Measurements from ENCODE around the gene SIRT2.

Gene SIRT2

DNA sequence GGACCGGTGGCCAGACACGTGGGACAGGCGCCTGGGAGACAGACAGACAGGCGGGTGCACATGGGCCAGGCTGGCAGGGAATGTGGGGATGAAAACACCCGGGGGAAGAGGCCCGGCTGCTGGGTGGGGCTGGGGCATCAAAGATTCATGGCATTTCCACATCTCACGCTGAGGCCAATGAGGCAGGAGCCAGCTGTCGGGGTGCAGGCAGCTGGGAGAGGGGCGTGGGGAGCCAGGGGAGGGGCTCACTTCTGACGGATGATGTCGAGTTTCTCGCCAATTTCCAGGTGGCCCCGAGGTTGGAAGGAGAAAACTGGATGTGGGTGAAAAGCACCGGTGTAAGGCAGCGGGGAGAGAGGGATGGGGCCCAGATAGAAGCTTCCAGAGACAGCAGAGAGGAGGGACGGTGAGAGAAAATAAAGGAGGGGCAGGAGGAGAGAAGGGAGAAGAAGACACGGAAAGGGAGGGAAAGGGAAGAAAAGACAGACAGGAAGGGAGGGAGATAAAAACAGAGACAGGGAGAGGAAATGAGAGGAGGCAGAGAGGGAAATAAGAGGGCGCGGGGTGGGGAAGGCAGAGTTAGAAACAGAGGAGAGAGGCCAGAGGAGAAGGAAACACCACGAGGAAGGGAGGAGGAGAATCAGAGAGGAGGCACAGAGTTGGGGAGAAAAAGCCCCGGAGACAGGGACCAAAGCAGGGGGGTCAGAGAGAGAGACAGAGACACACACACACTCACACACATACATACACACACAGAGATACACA is 20.6 kb upstream of the SIRT2 start:
- DNase-seq: no peak

- DNase-seq: no peak
Measured at GRCh38 chr19:38918526-38918925, 19.1 kb upstream of the SIRT2 start.

GRCh38 chr19:38917921-38918491 is 18.6 kb upstream of the SIRT2 start:
- DNase-seq: no peak

DNA sequence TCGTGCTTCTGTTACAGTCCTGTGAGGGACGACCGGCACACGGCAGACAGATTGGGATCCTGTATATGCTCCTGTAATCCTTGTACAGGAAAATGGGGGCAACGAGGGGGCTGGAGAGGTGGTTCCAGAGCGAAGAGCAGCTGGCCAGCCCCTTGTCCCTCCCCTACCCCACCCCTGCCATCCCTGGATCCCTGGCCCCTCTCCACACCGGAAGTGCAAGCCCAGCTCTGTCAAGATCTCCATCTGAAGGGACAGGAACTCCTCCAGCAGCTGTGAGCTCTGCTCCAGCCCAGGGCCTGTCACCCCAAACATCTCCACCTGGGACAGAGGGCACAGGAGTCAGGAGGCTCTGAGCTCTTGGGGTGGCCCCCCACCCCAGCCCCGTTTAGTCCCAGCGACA is 18.1 kb upstream of the SIRT2 start:
- DNase-seq: no peak

DNA sequence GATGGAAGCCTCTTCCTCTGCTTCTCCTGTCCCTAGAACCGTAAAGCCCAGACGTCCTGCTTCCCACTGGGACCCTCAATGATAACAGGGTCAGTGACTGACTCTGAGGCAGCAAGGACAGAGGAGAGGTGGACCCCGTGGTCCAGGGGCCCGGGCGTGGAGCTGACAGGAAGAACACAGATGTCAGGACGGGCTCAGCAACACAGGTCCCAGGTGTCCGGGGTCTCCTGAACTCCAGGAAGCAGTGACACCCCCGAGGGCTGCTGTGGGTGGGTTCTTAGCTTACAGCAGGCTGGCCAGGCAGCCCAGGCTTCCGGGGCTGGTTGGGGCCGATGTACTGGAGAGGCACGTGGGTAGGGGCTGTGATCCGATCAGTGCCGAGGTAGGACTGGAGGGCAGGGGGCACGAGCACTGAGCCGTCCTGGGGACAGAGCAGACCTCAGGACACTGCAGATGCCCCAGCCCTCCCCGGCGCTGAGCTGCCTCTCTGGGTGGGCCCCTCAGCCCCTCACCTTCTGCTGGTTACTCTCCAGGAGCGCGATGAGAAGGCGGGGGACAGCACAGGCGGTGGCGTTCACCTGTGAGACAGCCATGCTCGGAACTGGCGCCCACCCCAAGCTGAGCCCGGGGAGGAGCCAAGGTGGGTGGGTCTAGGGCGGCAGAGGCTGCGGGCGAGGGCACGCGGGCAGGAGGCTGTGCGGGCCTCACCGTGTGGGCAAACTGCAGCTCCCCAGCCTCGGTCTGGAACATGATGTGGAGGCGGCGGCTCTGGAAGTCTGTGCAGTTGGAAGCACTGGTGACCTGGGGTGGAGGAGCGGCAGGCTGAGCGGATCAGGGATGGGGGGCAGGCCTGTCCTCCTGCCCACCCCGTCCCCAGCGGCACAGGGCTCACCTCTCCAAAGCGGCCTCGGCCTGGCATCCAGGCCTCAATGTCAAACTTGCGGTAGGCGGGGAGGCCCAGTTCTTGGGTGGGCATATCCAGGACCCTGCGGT is 16.2 kb upstream of the SIRT2 start:
- DNase-seq: no peak

DNA sequence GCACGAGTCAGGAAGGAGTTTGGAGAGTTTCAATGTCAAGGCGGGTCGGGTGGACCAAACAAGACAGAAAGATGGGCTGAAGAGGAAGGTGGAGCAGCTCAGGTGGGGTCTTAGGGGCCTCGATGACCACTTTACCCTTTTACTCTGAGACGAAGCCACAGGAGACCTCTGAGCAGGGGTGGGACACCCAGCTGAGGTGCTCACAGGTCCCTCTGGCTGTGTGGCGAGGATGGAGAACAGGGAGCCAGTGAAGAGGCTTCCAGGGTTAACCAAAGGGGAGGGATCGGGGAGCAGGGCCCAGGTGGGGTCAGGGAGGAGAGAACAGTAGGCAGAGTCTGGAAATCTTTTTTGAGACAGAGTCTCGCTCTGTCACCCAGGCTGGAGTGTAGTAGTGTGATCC is 14.5 kb upstream of the SIRT2 start:
- no peak for DNase-seq

- DNase-seq: no peak
Measured at GRCh38 chr19:38912600-38913514, 13.4 kb upstream of the SIRT2 start.

DNA sequence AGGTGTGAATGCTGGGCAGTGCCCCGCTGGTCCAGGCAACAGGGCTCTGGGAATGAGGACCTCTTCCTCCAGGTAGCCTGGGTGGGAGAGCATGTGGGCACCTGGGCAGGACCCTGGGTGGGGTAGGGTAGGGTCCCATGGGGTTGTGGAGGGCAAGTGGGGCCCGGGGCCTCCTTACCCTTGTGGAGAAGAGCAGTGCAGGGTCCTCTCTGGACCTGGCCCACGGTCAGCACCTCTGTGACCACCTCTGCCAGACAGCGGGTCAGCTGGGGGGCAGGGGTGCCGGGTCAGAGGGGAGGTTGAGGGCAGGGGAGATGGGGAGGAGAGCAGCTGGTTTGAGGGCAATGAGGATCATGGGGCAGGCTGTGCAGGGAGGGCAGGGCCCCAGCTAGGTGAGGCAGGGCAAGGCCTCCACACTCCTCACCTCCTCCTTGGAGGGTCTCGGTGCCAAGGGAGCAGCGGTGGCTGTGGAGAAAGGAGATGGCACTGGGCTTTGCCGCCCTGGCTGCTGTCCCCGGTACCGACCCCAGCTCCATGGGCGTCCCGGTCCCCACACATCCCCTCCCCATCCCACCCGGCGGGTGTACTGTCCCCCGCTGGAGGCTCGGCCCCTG is 12.1 kb upstream of the SIRT2 start:
- DNase-seq: no peak

- DNase-seq: no peak
Measured at GRCh38 chr19:38910488-38910887, 11.1 kb upstream of the SIRT2 start.

DNA sequence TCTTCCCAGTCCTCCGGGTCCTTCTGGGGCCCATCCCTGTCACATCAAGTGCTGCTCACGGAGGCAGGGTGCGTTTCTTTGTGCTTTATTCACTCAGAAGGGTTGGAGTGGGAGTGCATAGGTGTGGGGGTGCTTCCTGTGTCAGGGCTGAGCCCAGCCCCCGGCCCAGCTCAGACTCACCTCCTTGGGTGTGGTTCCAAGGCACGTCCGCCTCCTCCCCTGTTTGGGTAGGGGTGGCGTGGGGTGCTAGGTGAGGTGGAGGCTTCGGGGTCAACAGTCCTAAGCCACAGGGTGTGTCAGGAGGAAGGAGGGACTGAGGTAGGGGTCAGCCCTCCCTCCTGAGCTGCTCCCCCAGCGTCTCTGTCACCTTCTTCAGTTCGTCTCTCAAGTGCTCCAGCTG is 9.5 kb upstream of the SIRT2 start:
- no peak for DNase-seq

GRCh38 chr19:38907670-38908069 is 8.3 kb upstream of the SIRT2 start:
- DNase-seq: no peak

DNA sequence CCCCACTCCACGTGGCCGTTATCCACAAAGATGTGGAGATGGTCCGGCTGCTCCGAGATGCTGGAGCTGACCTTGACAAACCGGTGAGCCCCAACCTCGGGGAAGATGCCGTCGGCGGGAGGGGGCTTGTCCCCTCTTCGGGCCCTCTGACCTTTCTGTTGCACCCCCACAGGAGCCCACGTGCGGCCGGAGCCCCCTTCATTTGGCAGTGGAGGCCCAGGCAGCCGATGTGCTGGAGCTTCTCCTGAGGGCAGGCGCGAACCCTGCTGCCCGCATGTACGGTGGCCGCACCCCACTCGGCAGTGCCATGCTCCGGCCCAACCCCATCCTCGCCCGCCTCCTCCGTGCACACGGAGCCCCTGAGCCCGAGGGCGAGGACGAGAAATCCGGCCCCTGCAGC is 7.8 kb upstream of the SIRT2 start:
- DNase-seq: no peak

GRCh38 chr19:38905620-38906019 is 6.2 kb upstream of the SIRT2 start:
- no peak for DNase-seq

DNA sequence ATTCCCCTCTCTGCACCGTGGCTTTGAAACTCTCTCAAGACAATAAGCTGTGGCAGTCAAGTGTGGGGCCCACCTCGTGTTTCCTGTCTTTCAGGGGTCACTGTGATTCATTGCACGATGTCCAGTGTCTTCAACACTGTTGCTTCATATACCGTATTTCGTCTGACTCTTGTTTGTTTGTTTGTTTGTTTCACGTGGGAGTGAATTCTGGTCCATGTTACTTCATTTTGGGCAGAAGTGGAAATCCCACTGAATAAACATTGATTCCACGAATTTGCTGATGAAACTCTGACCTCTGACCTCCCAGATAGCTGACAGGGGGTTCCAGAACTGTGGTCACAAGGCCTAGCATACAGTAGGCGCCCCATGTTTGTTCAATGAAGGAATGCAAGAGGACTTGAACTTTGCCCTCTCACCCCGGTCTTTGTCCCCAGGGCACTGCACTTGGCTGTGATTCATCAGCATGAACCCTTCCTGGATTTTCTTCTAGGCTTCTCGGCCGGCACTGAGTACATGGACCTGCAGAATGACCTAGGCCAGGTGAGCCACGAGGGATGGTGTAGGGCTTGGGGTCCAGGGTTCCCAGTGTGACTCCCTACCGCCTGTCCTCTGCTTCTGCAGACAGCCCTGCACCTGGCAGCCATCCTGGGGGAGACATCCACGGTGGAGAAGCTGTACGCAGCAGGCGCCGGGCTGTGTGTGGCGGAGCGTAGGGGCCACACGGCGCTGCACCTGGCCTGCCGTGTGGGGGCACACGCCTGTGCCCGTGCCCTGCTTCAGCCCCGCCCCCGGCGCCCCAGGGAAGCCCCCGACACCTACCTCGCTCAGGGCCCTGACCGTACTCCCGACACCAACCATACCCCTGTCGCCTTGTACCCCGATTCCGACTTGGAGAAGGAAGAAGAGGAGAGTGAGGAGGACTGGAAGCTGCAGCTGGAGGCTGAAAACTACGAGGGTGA is 5.4 kb upstream of the SIRT2 start:
- no peak for DNase-seq

DNA sequence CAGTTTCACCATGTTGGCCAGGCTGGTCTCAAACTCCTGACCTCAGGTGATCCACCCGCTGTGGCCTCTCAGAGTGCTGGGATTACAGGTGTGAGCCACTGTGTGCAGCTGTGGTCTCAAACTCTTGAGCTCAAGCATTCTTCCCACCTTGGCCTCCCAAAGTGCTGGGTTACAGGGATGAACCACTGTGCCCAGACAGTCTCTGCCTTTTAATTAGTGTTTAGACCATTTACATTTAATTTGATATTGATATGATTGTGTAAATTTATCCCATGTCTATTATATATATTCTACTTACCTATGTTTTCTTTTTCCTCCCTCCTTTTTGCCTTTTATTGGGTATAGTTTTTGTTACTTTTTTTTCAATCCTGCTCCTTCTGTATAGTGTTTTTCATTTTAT is 2.3 kb upstream of the SIRT2 start:
- DNase-seq: no peak

DNA sequence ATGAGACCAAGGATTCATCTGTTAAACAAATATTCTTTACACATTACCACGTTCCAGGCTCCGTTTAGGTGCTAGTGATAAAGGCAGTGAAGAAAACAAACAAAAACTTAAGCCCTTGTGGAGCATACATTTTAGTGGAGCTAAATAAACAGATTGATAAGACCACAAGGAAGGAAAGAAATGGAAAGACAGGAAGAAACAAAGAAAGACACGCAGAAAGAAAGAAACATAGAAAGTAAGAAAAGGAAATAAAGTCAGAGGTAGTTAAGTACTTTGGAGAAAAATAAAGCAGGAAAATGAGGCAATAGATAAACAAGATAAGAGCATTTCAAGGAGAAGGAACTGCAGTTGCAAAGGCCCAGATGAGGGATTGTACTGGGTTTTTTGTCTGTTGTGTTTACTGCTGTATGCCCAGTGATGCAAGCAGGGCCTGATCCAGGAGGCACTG is 1.3 kb upstream of the SIRT2 start:
- DNase-seq: no peak

- no peak for DNase-seq
Measured at GRCh38 chr19:38900202-38900629, 798 bp upstream of the SIRT2 start.

DNA sequence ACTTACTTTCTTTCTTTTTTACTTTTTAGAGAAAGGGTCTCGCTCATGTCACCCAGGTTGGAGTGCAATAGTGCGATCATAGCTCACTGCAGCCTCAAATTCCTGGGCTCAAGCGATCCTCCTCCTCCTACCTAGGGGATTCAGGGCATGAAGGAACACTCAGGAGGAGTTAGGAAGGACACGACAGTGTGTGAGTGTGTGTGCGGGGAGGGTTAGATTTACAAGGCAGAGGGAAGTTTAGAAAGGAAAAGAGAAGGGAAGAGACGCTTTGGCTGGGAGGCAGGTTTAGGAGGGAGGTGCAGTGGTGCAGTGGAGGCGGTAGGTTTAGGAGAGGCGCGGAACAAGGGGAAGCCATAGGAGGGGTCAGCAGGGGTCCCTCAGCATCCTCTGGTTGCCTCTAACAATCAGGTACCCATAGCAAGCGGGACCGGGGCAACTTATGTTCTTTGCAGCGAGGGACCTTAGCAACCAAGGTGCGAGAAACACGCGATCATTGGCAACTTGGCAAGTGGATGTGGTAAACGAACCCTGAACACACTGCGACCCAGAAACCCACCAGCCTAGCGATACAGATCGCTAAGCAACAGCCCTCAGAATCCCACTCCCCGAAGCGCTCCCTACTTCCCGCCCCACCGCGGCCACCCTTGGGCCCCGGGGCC is 501 bp downstream of the SIRT2 start:
- no peak for DNase-seq

DNA sequence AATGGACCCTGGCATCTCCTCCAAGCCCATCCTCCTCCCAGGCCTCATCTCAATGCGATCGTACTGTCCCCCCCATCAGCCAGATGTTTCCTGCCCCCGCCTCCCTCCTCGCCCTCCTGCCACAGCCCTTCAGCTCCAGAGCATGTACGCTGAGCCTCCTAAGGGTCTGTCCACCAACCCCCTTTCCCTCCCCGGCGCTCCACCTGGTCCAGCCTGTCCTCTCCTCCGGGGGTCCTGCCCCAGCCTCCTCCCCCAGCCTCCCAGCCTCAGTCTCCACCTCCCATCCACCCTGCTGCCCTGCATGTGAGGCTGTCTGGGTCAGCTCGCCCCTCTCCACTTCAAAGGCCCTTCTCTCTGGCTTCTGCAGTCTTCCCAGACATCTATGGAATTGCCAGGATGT is 4.5 kb downstream of the SIRT2 start:
- DNase-seq: no peak

- no peak for DNase-seq
Measured at GRCh38 chr19:38893341-38893771, 6.1 kb downstream of the SIRT2 start.

All from NCI-H187 (cell line).